Lung (tissue), 12 donors: ENCODE results near the gene PLAA. TPM values are rescaled to one million over a fixed set of nuclear protein-coding genes. Genes with fewer than 3 reads are reported as not detected.
"Not testable (repeated sequence)": the region's sequence is repeated elsewhere in the genome, so short reads cannot be mapped to it uniquely, and the experiment has no call there.

Experiments used
- ATAC-seq: fragments of 200-7000 bp; cut with Tn5 transposase; one replicate; pipeline ENCODE4 v1.9.1; 2020; ENCODE audit warnings: moderate number of reproducible peaks; ENCODE audit not compliant: insufficient read depth, low FRiP score
- DNase-seq, 3 donors: peaks; one replicate each; pipeline ENCODE4 v3.0.0-alpha.2; 2013 to 2017
- H3K27ac ChIP-seq, 2 donors: one replicate each; pipeline ENCODE4 v1.5.1; 2013; ENCODE audit warnings: mild to moderate bottlenecking in 2 of 2, moderate library complexity in 2 of 2, control low read depth in 1 of 2, inconsistent platforms in 1 of 2, low read depth in 1 of 2, low read length in 1 of 2
- H3K27me3 ChIP-seq, 3 donors: one replicate each; pipeline ENCODE4 v1.5.1; 2013; ENCODE audit warnings: low read length in 2 of 3; ENCODE audit not compliant: control insufficient read depth in 3 of 3, insufficient read depth in 3 of 3
- H3K36me3 ChIP-seq, 4 donors: one replicate each; pipeline ENCODE4 v1.5.1; 2013; ENCODE audit warnings: low read length in 4 of 4, mild to moderate bottlenecking in 1 of 4, moderate library complexity in 1 of 4; ENCODE audit not compliant: control insufficient read depth in 4 of 4, insufficient read depth in 4 of 4
- H3K4me1 ChIP-seq, 5 donors: one replicate each; pipeline ENCODE4 v1.5.1; 2013; ENCODE audit warnings: low read length in 5 of 5, mild to moderate bottlenecking in 2 of 5, moderate library complexity in 1 of 5; ENCODE audit not compliant: control insufficient read depth in 5 of 5, insufficient read depth in 5 of 5
- H3K4me3 ChIP-seq: one replicate; pipeline ENCODE4 v1.5.1; 2013; ENCODE audit warnings: mild to moderate bottlenecking, control low read depth, moderate library complexity
- H3K9ac ChIP-seq, 2 donors: one replicate each; pipeline ENCODE4 v1.5.1; 2013; ENCODE audit warnings: low read length in 2 of 2, control low read depth in 1 of 2; ENCODE audit not compliant: insufficient read depth in 1 of 2
- H3K9me3 ChIP-seq, 4 donors: one replicate each; pipeline ENCODE4 v1.5.1; 2013; ENCODE audit warnings: low read length in 3 of 4, mild to moderate bottlenecking in 1 of 4, moderate library complexity in 1 of 4; ENCODE audit not compliant: control insufficient read depth in 4 of 4, insufficient read depth in 3 of 4
- WGBS, 2 donors: extraction: QIAGEN DNeasy Blood & Tissue Kit; methylation state at CpG; one replicate each; pipeline ENCODE4 v1.1.7; 2013; 5-methylcytosine and 5-hydroxymethylcytosine counted together
- polyA plus RNA-seq, 2 donors: library from polyadenylated mRNA; stranded (reverse); fragments of 200-250 nt; gene quantifications; one replicate each; pipeline ENCODE4 v1.2.1, GENCODE V29; 2013
- total RNA-seq, 2 donors: library from RNA; depleted of rRNA in 1 of 2; stranded (reverse); fragments of >200 nt in 1 of 2; gene quantifications; one replicate each; pipeline ENCODE4 v1.2.1, GENCODE V29; 2014 to 2021
- TF ChIP-seq, protein P1 (sequence below): IDR thresholded peaks from 2 replicates; pipeline ENCODE4 v1.5.1; 2012; ENCODE audit warnings: mild to moderate bottlenecking; ENCODE audit errors: control extremely low read depth, extremely low read depth
- donor health status: control.
- donor health status: control.
- donor health status: Bipolar disorder and iron deficiency.
- donor health status: healthy.
- donor health status: DM: yes; HTN: yes; CAD: no.

PLAA gene
- total and polyA plus RNA-seq, 4 donors, result 8.8 to 25.2 (median 22.0) TPM

DNA sequence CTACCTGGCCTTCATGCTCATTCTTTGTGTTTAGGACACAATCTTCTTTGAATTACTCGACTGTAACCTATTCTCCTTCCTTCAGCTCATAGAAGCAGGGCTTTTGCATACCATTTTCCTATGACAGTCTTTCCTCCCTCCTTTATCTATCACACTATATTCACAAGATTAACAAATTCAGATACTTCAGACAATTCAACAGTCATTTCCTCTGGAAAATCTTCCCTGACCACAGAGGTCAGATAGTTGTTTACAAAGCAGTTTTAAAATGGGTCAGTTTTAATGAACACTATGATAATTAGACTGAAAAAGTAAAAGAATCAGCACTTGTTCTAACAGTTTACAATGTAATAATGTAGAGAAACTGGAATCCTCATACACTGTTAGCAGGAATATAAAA lies 58.8 kb downstream of the PLAA start:
- 82 to 90% methylated on average over 1 of the region's 1 CpG for WGBS, 2 donors

DNA sequence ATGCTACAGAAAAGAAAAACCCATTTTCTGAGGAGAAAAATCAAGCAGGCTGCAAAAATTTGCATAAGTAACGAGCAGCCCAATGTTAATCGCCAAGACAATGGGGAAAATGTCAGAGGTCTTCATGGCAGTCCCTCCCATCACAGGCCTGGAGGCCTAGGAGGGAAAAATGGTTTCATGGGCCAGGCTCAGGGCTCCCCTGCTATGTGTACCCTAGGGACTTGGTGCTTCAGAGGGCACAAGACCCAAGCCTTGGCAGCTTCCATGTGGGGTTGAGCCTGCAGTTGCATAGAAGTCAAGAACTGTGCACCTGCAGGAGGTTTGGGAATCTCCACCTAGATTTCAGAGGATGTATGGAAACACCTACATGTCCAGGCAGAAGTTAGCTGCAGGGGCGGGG lies 64.9 kb downstream of the PLAA start:
- TF ChIP-seq, protein P1, sequence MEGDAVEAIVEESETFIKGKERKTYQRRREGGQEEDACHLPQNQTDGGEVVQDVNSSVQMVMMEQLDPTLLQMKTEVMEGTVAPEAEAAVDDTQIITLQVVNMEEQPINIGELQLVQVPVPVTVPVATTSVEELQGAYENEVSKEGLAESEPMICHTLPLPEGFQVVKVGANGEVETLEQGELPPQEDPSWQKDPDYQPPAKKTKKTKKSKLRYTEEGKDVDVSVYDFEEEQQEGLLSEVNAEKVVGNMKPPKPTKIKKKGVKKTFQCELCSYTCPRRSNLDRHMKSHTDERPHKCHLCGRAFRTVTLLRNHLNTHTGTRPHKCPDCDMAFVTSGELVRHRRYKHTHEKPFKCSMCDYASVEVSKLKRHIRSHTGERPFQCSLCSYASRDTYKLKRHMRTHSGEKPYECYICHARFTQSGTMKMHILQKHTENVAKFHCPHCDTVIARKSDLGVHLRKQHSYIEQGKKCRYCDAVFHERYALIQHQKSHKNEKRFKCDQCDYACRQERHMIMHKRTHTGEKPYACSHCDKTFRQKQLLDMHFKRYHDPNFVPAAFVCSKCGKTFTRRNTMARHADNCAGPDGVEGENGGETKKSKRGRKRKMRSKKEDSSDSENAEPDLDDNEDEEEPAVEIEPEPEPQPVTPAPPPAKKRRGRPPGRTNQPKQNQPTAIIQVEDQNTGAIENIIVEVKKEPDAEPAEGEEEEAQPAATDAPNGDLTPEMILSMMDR, result no peak
- no peak for DNase-seq

More for the DNA sequence above, 58.8 kb downstream of the PLAA start:
- Histone ChIP-seq H3K27me3 (no peaks in the 10 kb centered on the region), H3K9me3 (no peaks in the 10 kb centered on the region), H3K4me1 (peaks cover 0 to 11% (median 5%) of the 10 kb centered on the region in 5 donors), H3K4me3 (no peak overlapping the region), H3K36me3 (peaks cover 0 to 4% (median 1%) of the 10 kb centered on the region in 4 donors), H3K9ac (no peak overlapping the region), H3K27ac (no peak overlapping the region)
- TF ChIP-seq, protein P1, result no peak
- ATAC-seq (no peak), DNase-seq (no peak)

DNA sequence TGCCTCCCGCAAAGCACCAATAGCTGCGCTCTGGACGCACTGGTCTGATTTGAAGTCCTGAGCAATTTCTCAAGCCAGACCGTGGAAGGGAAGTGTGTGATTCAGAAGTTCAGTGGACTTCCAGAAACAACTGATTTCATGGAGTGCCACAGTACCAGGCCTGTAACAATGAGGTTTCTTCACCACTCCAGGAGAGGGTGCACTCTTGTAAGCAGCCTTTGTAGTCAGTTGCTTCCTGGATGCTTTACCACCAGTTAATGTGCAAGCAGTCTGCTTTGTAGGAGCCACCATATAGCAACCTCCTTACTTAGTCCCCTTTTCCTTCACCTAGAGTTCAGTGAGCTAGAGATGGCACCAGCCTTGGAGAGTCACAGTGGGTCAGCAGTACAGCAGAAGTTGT lies 66.8 kb downstream of the PLAA start:
- ATAC-seq, result no peak
- peaks cover 0 to 5% (median 2%) of the 10 kb centered on the region in 4 donors for H3K9me3 ChIP-seq
- WGBS, 2 donors, result 87 to 99% methylated on average over 4 of the region's 4 CpGs
- H3K4me3 ChIP-seq, result no peak overlapping the region
- H3K27me3 ChIP-seq, result no peaks in the 10 kb centered on the region
- no peak overlapping the region for H3K9ac ChIP-seq
- DNase-seq, result no peak
- TF ChIP-seq, protein P1, result no peak
- H3K4me1 ChIP-seq, result no peaks in the 10 kb centered on the region
- H3K36me3 ChIP-seq, result peaks cover 13 to 31% (median 19%) of the 10 kb centered on the region in 4 donors
- no peak overlapping the region for H3K27ac ChIP-seq

More for the DNA sequence above, 64.9 kb downstream of the PLAA start:
- H3K4me1 ChIP-seq, result no peaks in the 10 kb centered on the region
- 96% methylated on average over 3 of the region's 3 CpGs for WGBS, 2 donors
- H3K9ac ChIP-seq, result no peak overlapping the region
- no peaks in the 10 kb centered on the region for H3K27me3 ChIP-seq
- peaks cover 13 to 29% (median 19%) of the 10 kb centered on the region in 4 donors for H3K36me3 ChIP-seq
- ATAC-seq, result no peak
- H3K27ac ChIP-seq, result no peak overlapping the region
- peaks cover 0 to 5% (median 2%) of the 10 kb centered on the region in 4 donors for H3K9me3 ChIP-seq
- H3K4me3 ChIP-seq, result no peak overlapping the region

DNA sequence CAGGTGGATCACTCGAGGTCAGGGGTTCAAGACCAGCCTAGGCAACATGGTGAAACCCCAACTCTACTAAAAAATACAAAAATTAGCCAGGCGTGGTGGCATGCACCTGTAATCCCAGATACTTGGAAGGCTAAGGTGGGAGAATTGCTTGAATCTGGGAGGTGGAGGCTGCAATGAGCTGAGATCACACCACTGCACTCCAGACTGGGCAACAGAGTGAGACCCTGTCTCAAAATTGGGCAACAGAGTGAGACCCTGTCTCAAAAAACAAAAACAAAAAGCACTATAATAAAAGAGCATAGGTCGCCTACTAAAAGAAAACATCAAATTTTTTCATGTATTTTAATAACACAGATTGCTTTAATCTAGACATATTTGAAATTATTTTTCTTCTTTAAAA lies 71.9 kb downstream of the PLAA start:
- not testable (repeated sequence) for ATAC-seq, DNase-seq, H3K27ac ChIP-seq, H3K4me1 ChIP-seq, H3K27me3 ChIP-seq, H3K9ac ChIP-seq, H3K9me3 ChIP-seq, H3K4me3 ChIP-seq
- peaks cover 4 to 12% (median 7%) of the 10 kb centered on the region in 4 donors for H3K36me3 ChIP-seq
- WGBS, 2 donors, result 98 to 100% methylated on average over 3 of the region's 3 CpGs
